ENCODE measurements around the gene SOCS7.

DNA sequence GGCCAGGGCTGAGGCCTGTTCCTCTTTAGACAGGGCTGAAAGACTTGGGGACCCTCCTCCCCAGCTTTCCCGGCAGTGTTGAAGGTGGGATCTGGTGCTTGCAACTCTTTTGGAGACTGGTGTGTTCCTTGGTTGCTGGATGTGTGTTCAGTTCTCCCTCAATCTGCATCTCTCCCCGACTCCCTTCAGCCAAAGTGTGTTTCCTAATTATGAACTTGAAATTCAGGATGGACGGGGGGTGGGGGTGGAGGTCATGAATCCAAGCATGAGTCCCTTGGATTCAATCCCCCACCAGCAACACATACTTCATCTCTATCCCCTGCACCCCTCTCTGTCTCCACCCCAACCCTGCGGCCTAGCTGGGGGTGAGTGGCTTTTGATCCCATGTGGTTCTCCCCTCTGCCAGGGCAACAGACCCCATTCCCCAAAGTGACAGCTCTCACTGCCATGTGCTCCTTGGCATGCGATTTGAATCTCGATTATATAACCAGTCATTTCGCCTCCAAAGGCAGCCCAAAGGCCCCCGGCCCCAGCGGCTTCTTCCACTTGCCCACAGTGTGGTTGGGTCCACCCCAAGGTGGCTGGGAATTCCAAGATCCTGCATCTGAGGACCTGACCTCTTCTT, 77.9 kb downstream of the SOCS7 start:
- TF ChIP-seq CTCF (optimal IDR thresholded peaks at IDR 0.05 in 1 of 3, IDR thresholded peaks at IDR 0.05 in 1 of 3, conservative IDR thresholded peaks at IDR 0.05 in 1 of 3; ENCODE audit: extremely low read depth in 1 of 3, insufficient read depth in 2 of 3, low read length in 3 of 3) (no peak), EZH2 (IDR thresholded peaks at IDR 0.05; ENCODE audit: low read length) (no peak)

Data from keratinocyte (primary cell).